Measurements from ENCODE around the gene TMA7B.
"Not testable (repeated sequence)": the region's sequence is repeated elsewhere in the genome, so short reads cannot be mapped to it uniquely, and the experiment has no call there.

The TMA7B gene

GRCh38 chr22:39943337-39943736 is 16.9 kb upstream of the TMA7B start:
- DNase-seq (ENCODE audit: low read depth) = no peak
- TF ChIP-seq CTCF (IDR thresholded peaks at IDR 0.05; ENCODE audit: low read length, missing control alignments) = peak; percentile 0
- H3K4me3 ChIP-seq (replicated peaks; ENCODE audit: low read depth, low read length) = no peak overlapping the region

GRCh38 chr22:39943953-39944872 is 16.0 kb upstream of the TMA7B start:
- no peak for TF ChIP-seq CTCF (IDR thresholded peaks at IDR 0.05; ENCODE audit: low read length, missing control alignments)
- no peak overlapping the region for H3K4me3 ChIP-seq (replicated peaks; ENCODE audit: low read depth, low read length)
- no peak for DNase-seq (ENCODE audit: low read depth)

GRCh38 chr22:39946126-39946502 is 14.1 kb upstream of the TMA7B start:
- no peak for TF ChIP-seq CTCF (IDR thresholded peaks at IDR 0.05; ENCODE audit: low read length, missing control alignments)
- H3K4me3 ChIP-seq (replicated peaks; ENCODE audit: low read depth, low read length) = no peak overlapping the region
- no peak for DNase-seq (ENCODE audit: low read depth)

- no peak for TF ChIP-seq CTCF (IDR thresholded peaks at IDR 0.05; ENCODE audit: low read length, missing control alignments)
- no peak overlapping the region for H3K4me3 ChIP-seq (replicated peaks; ENCODE audit: low read depth, low read length)
- no peak for DNase-seq (ENCODE audit: low read depth)
Observed at GRCh38 chr22:39946503-39947219, 13.5 kb upstream of the TMA7B start.

DNA sequence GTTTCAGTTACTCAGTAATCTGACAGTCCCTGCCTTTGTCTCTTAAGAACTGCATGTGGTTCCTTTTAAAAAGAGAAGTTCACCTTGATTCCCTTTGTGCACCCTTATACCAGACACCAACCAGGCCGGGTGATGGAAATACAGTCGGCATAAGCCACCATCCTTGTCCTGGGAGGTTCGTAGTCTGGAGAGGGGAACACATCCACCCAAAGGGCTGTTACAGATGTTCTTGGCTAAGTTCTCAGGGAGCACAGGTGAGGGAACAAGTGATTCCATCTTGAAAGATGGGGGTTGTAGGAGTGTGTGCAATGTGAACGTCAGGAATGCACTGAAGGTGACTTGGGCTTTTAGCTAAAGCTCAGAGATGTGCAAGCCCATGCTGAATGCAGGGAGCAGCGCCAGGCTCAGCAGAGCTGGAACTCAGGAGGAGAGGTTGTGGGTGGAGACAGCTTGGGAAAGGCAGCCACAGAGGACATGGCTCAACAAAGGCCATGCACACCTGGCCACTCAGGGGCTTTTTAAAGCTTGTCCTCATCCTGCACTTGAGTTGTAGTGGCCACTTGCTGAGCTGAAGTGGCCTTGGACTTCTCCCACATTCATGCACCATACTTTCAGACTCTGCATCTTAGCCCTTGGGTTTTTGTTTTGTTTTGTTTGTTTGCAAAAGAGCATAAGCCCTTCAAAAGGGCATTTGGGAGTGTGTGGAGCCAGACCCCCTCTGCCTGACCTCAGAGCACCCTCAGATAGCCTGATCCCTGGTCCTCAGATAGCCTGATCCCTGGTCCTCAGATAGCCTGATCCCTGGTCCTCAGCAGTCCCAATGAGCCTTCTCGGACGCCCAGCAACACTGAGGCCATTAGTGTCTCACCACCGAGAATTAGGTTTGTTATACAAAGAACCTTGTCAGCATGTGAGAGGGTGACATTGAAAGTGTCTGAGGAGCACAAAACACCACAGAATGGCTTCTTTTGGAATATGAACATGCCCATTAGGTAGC is 12.7 kb upstream of the TMA7B start:
- H3K4me3 ChIP-seq (replicated peaks; ENCODE audit: low read depth, low read length) = no peak overlapping the region
- no peak for DNase-seq (ENCODE audit: low read depth)
- TF ChIP-seq CTCF (IDR thresholded peaks at IDR 0.05; ENCODE audit: low read length, missing control alignments) = no peak

DNA sequence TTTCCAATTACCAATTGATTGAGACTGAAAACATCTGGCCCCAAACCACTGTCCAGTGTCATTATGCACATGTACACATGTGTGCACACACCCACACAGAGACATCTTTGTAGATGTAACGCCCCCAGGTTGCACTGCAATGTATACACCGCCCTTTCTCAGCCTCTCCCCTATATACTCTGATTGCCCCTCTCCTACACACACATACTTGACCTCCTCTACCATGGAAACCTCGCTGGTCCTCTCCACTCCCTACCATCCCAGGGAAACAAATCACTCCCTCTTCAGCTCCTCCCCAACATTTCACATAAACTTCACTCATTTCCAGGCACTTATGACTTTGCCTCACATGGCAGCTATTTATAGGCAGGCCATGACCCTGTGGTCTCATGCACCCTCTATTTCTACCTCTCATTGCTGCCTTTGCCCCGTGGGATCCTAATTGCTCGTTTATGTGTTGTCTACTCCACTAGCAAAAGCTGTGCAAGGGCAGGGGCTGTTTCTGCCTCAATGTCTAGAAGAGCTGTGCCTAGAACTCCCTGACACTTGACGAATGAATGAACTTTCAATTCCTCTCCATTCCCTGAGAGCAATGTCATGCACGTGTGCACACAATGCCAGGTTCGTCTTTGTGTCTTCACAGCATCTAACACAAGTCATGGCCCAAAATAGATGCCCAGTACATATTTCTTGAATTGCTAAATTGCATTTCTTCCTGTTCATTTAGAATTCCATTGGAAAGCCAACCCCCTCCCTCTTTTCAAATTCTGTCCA is 10.0 kb upstream of the TMA7B start:
- TF ChIP-seq CTCF (IDR thresholded peaks at IDR 0.05; ENCODE audit: low read length, missing control alignments) = no peak
- no peak overlapping the region for H3K4me3 ChIP-seq (replicated peaks; ENCODE audit: low read depth, low read length)
- DNase-seq (ENCODE audit: low read depth) = no peak

DNA sequence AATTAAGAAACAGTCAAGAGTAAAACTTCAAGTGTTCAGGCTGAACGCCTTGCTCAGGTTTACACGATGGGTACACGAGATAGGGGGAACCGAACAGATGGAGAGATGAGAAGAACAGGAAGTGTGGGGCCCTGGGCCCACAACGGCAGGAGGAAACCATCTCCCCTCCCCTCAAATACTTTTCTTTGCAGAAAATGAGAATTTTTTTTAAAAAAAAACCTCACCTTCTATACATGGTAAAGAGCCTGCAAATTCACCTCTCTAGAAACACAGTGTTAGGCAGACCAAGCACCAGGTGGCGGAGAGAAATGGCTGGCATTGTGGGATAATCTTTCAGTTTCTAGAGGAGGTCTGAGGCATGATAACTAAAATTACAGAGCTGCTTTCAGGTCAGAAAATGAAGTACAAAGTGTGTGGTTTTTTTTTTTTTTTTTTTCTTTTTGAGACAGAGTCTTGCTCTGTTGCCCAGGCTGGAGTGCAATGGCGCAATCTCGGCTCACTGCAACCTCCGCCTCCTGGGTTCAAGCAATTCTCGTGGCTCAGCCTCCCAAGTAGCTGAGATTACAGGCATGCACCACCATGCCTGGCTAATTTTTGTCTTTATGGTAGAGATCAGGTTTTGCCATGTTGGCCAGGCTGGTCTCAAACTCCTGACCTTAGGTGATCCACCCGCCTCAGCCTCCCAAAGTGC is 8.4 kb upstream of the TMA7B start:
- not testable (repeated sequence) for DNase-seq (ENCODE audit: low read depth); H3K4me3 ChIP-seq (replicated peaks; ENCODE audit: low read depth, low read length)

Measured in fibroblast of pulmonary artery (primary cell).